ENCODE results near the gene PREB. TPM values are rescaled to one million over a fixed set of nuclear protein-coding genes. Genes with fewer than 3 reads are reported as not detected.

PREB gene
- total and polyA plus RNA-seq, 4 donors: 25.8 to 66.8 (median 43.5) TPM

DNA sequence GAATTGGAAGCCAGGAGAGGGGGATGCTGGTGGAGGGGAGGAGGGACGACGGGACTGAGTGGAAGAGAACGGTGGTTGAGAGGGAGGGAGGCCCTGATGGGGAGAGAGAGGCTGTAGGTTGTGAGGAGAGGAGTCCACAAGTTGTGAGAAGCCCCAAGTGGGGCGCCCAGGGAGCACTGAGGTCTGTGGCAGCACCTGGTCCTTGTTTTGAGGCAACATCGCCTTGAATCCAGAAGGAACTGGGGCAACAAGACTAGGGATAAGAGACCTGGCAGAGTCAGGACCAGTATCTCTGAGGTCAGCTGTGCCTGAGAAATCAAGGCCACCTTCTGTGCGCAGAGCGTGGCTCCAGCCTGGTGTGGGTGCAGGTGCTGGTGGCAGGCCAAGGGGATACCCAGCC lies 3.7 kb upstream of the PREB start:
- Histone ChIP-seq H3K27ac (ENCODE audit: low read depth in 1 of 2, low read length in 1 of 2) (no peak overlapping the region), H3K4me3 (no peak overlapping the region), H3K36me3 (ENCODE audit: control insufficient read depth in 4 of 4, insufficient read depth in 4 of 4, low read length in 4 of 4) (peaks cover 0 to 3% (median 0%) of the 10 kb centered on the region in 4 donors), H3K4me1 (ENCODE audit: control insufficient read depth in 5 of 5, insufficient read depth in 5 of 5, low read length in 5 of 5) (peaks cover 0 to 7% (median 4%) of the 10 kb centered on the region in 5 donors), H3K9me3 (ENCODE audit: control insufficient read depth in 4 of 4, insufficient read depth in 3 of 4, low read length in 3 of 4) (no peaks in the 10 kb centered on the region), H3K27me3 (ENCODE audit: control insufficient read depth in 3 of 3, insufficient read depth in 3 of 3, low read length in 2 of 3) (no peaks in the 10 kb centered on the region), H3K9ac (ENCODE audit: insufficient read depth in 1 of 2, low read length in 2 of 2) (no peak overlapping the region)
- ATAC-seq (ENCODE audit: insufficient read depth, low FRiP score) (no peak), DNase-seq (no peak)
- WGBS, 2 donors: 84 to 90% methylated on average over 7 of the region's 7 CpGs
- TF ChIP-seq, protein P1, sequence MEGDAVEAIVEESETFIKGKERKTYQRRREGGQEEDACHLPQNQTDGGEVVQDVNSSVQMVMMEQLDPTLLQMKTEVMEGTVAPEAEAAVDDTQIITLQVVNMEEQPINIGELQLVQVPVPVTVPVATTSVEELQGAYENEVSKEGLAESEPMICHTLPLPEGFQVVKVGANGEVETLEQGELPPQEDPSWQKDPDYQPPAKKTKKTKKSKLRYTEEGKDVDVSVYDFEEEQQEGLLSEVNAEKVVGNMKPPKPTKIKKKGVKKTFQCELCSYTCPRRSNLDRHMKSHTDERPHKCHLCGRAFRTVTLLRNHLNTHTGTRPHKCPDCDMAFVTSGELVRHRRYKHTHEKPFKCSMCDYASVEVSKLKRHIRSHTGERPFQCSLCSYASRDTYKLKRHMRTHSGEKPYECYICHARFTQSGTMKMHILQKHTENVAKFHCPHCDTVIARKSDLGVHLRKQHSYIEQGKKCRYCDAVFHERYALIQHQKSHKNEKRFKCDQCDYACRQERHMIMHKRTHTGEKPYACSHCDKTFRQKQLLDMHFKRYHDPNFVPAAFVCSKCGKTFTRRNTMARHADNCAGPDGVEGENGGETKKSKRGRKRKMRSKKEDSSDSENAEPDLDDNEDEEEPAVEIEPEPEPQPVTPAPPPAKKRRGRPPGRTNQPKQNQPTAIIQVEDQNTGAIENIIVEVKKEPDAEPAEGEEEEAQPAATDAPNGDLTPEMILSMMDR (IDR thresholded peaks at IDR 0.05; ENCODE audit: control extremely low read depth, extremely low read depth): no peak

DNA sequence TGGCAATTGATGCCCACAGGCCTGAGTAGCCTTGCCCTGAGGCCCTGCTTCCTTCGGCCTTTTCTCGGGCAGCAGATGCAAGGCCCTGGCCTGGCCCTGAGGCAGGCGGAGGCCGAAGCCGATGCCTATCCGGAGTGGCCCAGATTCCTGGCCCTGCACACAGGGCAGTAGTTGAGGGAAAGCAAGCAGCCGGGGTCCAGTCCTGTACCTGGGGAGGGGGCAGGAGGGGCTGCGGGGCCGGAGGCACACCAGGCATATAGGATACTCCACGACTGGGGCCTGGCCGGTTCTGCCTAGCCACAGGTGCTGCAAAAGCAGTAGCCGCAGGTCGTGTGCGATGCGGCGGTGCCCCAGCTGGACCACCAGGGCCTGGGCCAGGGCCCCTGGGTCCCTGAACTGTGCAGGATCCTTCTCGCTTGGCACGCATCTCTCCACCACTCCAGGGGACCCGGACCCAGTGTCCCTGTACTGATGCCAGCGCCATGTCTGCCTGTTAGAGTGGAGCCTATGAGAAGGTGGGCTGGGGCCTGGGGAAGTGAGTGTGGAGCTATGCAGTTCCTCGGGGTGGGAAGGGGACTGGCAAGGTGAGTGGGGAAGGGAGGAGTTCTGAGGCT lies 3.0 kb upstream of the PREB start:
- Histone ChIP-seq H3K9me3 (ENCODE audit: control insufficient read depth in 4 of 4, insufficient read depth in 3 of 4, low read length in 3 of 4) (no peaks in the 10 kb centered on the region), H3K27ac (ENCODE audit: low read depth in 1 of 2, low read length in 1 of 2) (no peak overlapping the region), H3K27me3 (ENCODE audit: control insufficient read depth in 3 of 3, insufficient read depth in 3 of 3, low read length in 2 of 3) (no peaks in the 10 kb centered on the region), H3K4me3 (no peak overlapping the region), H3K4me1 (ENCODE audit: control insufficient read depth in 5 of 5, insufficient read depth in 5 of 5, low read length in 5 of 5) (peaks cover 0 to 12% (median 8%) of the 10 kb centered on the region in 5 donors), H3K36me3 (ENCODE audit: control insufficient read depth in 4 of 4, insufficient read depth in 4 of 4, low read length in 4 of 4) (peaks cover 0 to 9% (median 3%) of the 10 kb centered on the region in 4 donors), H3K9ac (ENCODE audit: insufficient read depth in 1 of 2, low read length in 2 of 2) (no peak overlapping the region)
- WGBS, 2 donors: 94 to 95% methylated on average over 21 of the region's 21 CpGs
- ATAC-seq (ENCODE audit: insufficient read depth, low FRiP score) (no peak), DNase-seq (no peak)
- TF ChIP-seq, protein P1 (IDR thresholded peaks at IDR 0.05; ENCODE audit: control extremely low read depth, extremely low read depth): no peak

DNA sequence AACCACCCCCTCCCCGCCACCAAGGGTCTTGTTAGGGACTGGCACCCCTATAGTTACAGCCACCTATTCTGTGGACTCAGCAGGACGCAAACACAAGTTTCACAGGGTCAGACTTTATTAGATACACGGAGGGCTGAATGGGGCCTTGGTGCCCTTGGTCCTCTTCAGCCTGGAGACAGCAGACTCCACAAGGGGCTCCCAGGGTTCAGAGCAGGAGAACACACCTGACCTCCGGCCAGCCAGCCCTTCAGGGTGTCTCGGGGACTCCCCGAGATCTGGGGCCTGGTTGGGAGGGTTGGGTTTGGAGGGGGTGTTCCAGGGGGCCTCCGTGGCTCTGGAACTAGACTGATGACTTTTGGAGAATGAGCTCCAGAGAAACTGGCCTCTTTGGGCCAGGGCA lies 2.3 kb upstream of the PREB start:
- Histone ChIP-seq H3K9ac (ENCODE audit: insufficient read depth in 1 of 2, low read length in 2 of 2) (no peak overlapping the region), H3K27ac (ENCODE audit: low read depth in 1 of 2, low read length in 1 of 2) (no peak overlapping the region), H3K4me1 (ENCODE audit: control insufficient read depth in 5 of 5, insufficient read depth in 5 of 5, low read length in 5 of 5) (peaks cover 0 to 12% (median 8%) of the 10 kb centered on the region in 5 donors), H3K4me3 (no peak overlapping the region), H3K36me3 (ENCODE audit: control insufficient read depth in 4 of 4, insufficient read depth in 4 of 4, low read length in 4 of 4) (peaks cover 0 to 16% (median 9%) of the 10 kb centered on the region in 4 donors), H3K9me3 (ENCODE audit: control insufficient read depth in 4 of 4, insufficient read depth in 3 of 4, low read length in 3 of 4) (no peaks in the 10 kb centered on the region), H3K27me3 (ENCODE audit: control insufficient read depth in 3 of 3, insufficient read depth in 3 of 3, low read length in 2 of 3) (no peaks in the 10 kb centered on the region)
- TF ChIP-seq, protein P1 (IDR thresholded peaks at IDR 0.05; ENCODE audit: control extremely low read depth, extremely low read depth): no peak
- 91 to 94% methylated on average over 7 of the region's 7 CpGs for WGBS, 2 donors
- ATAC-seq (ENCODE audit: insufficient read depth, low FRiP score): no peak
- no peak for DNase-seq

Measured in lung (tissue), 12 donors.